22Rv1 (cell line): ENCODE data around the gene FBXO46.

ENCODE experiments used
- CTCF ChIP-seq: fragments of 450-650 bp; IDR thresholded peaks from 2 replicates; pipeline ENCODE4 v1.5.1; 2017; ENCODE audit warnings: mild to moderate bottlenecking
- ZFX ChIP-seq: fragments of 450-650 bp; IDR thresholded peaks from 2 replicates; pipeline ENCODE4 v1.6.1; 2017; ENCODE audit warnings: antibody characterized with exemption, borderline replicate concordance

GRCh38 chr19:45713141-45713540 lies 17.6 kb downstream of the FBXO46 start:
- TF ChIP-seq CTCF (no peak), ZFX (no peak)
